Fibroblast of lung (primary cell): Measurements from ENCODE around the gene NPTX1. TPM values are rescaled to one million over a fixed set of nuclear protein-coding genes. Genes with fewer than 3 reads are reported as not detected.
"Not testable (repeated sequence)": the region's sequence is repeated elsewhere in the genome, so short reads cannot be mapped to it uniquely, and the experiment has no call there.

Experiments used
- DNase-seq, 2 donors: peaks; one replicate each; pipeline versions ENCODE4 v3.0.0 to v3.0.0-alpha.2; 2010; ENCODE audit warnings: low read depth in 2 of 2
- H2AFZ ChIP-seq: 2 replicates; pipeline ENCODE4 v1.5.1; 2012; ENCODE audit warnings: low read length, control low read depth, inconsistent platforms
- H3K27ac ChIP-seq: 2 replicates; pipeline ENCODE4 v1.5.1; 2011; ENCODE audit warnings: low read length, control low read depth; ENCODE audit not compliant: insufficient read depth
- H3K27me3 ChIP-seq: 2 replicates; pipeline ENCODE4 v1.5.1; 2011; ENCODE audit warnings: mild to moderate bottlenecking, low read length; ENCODE audit not compliant: control insufficient read depth, insufficient read depth
- H3K36me3 ChIP-seq: 2 replicates; pipeline ENCODE4 v1.5.1; 2011; ENCODE audit warnings: low read length; ENCODE audit not compliant: control insufficient read depth, insufficient read depth
- H3K4me1 ChIP-seq: 2 replicates; pipeline ENCODE4 v1.5.1; 2011; ENCODE audit warnings: low read length; ENCODE audit not compliant: control insufficient read depth, insufficient read depth; ENCODE audit errors: extremely low read depth
- H3K4me2 ChIP-seq: 2 replicates; pipeline ENCODE4 v1.5.1; 2011; ENCODE audit warnings: low read length, control low read depth; ENCODE audit not compliant: insufficient read depth; ENCODE audit errors: extremely low read depth
- H3K4me3 ChIP-seq, 4 experiments: fragments of 200-600 bp in 1 of 4; sonication (generic) in 1 of 4; replicated peaks in 1 of 4; 2 replicates each; pipeline ENCODE4 v1.5.1; 2011 to 2016; ENCODE audit warnings: low read length in 4 of 4, low read depth in 3 of 4, mild to moderate bottlenecking in 3 of 4, control low read depth in 2 of 4, inconsistent platforms in 1 of 4, mixed read lengths in 1 of 4; ENCODE audit not compliant: insufficient read depth in 1 of 4; ENCODE audit errors: control extremely low read depth in 1 of 4
- H3K79me2 ChIP-seq: 2 replicates; pipeline ENCODE4 v1.5.1; 2012; ENCODE audit warnings: mild to moderate bottlenecking, low read length, inconsistent platforms; ENCODE audit not compliant: control insufficient read depth, insufficient read depth
- H3K9ac ChIP-seq: 2 replicates; pipeline ENCODE4 v1.5.1; 2011; ENCODE audit warnings: mild to moderate bottlenecking, low read length, control low read depth; ENCODE audit not compliant: insufficient read depth
- H3K9me3 ChIP-seq: 2 replicates; pipeline ENCODE4 v1.5.1; 2012; ENCODE audit warnings: low read depth, low read length; ENCODE audit not compliant: control insufficient read depth, insufficient read depth
- H4K20me1 ChIP-seq: 2 replicates; pipeline ENCODE4 v1.5.1; 2011; ENCODE audit warnings: low read length; ENCODE audit not compliant: control insufficient read depth, insufficient read depth; ENCODE audit errors: extremely low read depth
- EZH2 ChIP-seq: IDR thresholded peaks from 2 replicates; pipeline ENCODE4 v1.5.1; 2012; ENCODE audit warnings: low read length, control low read depth, mild to moderate bottlenecking; ENCODE audit errors: missing control alignments
- polyA plus RNA-seq, 2 donors: library from polyadenylated mRNA; depleted of rRNA in 1 of 2; stranded (reverse) in 1 of 2; unstranded in 1 of 2; fragments of >200 nt; gene quantifications; 2 replicates each; pipeline ENCODE4 v1.2.1, GENCODE V29; 2011 to 2012; ENCODE audit warnings: missing spikeins in 1 of 2
- total RNA-seq: library from RNA; depleted of rRNA; stranded (reverse); fragments of >200 nt; gene quantifications from 2 replicates; pipeline ENCODE4 v1.2.1, GENCODE V29; 2014
- TF ChIP-seq, protein P1 (sequence below), 2 donors: IDR thresholded peaks in 1 of 2; conservative IDR thresholded peaks in 1 of 2; 1 replicate in 1 of 2; 2 replicates in 1 of 2; pipeline ENCODE4 v1.5.1; 2011 to 2012; ENCODE audit warnings: low read length in 2 of 2, control low read depth in 1 of 2, inconsistent platforms in 1 of 2, low read depth in 1 of 2, mild to moderate bottlenecking in 1 of 2

NPTX1 gene
- total and polyA plus RNA-seq, 2 donors (not counting 1 experiment from before 2014, with no cell fraction given): 14.9 to 31.2 TPM

DNA sequence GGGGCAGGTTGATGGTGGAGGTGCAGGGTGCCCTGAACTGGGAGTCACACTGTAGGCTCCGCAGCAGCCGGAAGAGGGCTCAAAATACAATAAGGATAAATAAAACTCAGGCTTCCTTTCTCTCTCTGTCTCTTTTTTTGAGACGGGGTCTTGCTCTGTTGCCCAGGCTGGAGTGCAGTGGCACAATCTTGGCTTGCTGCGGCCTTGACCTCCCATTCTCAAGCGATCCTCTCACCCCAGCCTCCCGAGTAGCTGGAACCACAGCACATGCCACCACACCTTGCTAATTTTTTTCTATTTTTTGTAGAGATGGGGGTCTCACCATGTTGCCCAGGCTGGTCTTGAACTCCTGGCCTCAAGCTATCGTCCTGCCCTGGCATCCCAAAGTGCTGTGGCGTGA lies 32.9 kb upstream of the NPTX1 start:
- Histone ChIP-seq H3K27me3 (peaks cover 5% of the 10 kb centered on the region), H3K36me3 (no peaks in the 10 kb centered on the region), H3K4me2 (no peak overlapping the region), H3K79me2 (no peaks in the 10 kb centered on the region), H3K4me1 (no peaks in the 10 kb centered on the region), H4K20me1 (no peaks in the 10 kb centered on the region), H3K27ac (no peak overlapping the region), H3K4me3 (no peak overlapping the region), H2AFZ (no peak overlapping the region), H3K9ac (no peak overlapping the region), H3K9me3 (no peaks in the 10 kb centered on the region)
- no peak for DNase-seq
- TF ChIP-seq, protein P1, sequence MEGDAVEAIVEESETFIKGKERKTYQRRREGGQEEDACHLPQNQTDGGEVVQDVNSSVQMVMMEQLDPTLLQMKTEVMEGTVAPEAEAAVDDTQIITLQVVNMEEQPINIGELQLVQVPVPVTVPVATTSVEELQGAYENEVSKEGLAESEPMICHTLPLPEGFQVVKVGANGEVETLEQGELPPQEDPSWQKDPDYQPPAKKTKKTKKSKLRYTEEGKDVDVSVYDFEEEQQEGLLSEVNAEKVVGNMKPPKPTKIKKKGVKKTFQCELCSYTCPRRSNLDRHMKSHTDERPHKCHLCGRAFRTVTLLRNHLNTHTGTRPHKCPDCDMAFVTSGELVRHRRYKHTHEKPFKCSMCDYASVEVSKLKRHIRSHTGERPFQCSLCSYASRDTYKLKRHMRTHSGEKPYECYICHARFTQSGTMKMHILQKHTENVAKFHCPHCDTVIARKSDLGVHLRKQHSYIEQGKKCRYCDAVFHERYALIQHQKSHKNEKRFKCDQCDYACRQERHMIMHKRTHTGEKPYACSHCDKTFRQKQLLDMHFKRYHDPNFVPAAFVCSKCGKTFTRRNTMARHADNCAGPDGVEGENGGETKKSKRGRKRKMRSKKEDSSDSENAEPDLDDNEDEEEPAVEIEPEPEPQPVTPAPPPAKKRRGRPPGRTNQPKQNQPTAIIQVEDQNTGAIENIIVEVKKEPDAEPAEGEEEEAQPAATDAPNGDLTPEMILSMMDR (conservative IDR thresholded peaks at IDR 0.05 in 1 of 2, IDR thresholded peaks at IDR 0.05 in 1 of 2; ENCODE audit: low read depth in 1 of 2, low read length in 2 of 2): no peak
- no peak for TF ChIP-seq EZH2

DNA sequence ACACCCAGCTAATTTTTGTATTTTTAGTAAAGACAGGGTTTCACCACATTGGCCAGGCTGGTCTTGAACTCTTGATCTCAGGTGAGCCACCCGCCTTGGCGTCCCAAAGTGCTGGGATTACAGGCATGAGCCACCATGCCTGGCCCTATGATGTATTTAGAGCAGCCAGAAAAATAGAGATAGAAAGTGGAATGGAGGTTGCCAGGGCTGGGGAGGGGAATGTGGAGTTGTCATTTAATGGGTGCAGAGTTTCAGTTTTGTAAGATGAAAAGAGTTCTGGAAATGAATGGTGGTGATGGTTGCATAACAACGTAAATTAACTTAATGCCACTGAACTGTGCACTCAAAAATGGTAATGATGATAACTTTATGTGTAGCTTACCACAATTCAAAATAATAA lies 31.6 kb upstream of the NPTX1 start:
- H3K4me1 ChIP-seq: no peaks in the 10 kb centered on the region
- no peaks in the 10 kb centered on the region for H3K36me3 ChIP-seq
- H3K27ac ChIP-seq: no peak overlapping the region
- H3K9me3 ChIP-seq: no peaks in the 10 kb centered on the region
- no peak overlapping the region for H3K9ac ChIP-seq
- no peaks in the 10 kb centered on the region for H4K20me1 ChIP-seq
- peaks cover 5% of the 10 kb centered on the region for H3K27me3 ChIP-seq
- H3K79me2 ChIP-seq: no peaks in the 10 kb centered on the region
- H2AFZ ChIP-seq: no peak overlapping the region
- DNase-seq: no peak
- TF ChIP-seq, protein P1 (conservative IDR thresholded peaks at IDR 0.05 in 1 of 2, IDR thresholded peaks at IDR 0.05 in 1 of 2; ENCODE audit: low read depth in 1 of 2, low read length in 2 of 2): no peak
- no peak for TF ChIP-seq EZH2
- H3K4me2 ChIP-seq: no peak overlapping the region
- H3K4me3 ChIP-seq: no peak overlapping the region

DNA sequence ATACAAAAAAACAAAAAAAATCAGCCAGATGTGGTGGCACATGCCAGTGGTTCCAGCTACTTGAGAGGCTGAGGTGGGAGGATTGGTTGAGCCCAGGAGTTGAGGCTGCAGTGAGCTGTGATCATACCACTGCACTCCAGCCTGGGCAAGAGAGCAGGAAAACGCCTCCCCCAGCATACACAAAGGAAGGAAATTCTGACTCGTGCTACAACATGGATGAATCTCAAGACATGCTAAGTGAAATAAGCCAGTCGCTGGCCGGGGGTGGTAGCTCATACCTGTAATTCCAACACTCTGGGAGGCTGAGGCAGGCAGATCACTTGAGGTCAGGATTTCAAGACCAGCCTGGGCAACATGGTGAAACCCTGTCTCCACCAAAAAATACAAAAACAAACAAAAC lies 30.8 kb upstream of the NPTX1 start:
- not testable (repeated sequence) for H3K9ac ChIP-seq, H3K4me3 ChIP-seq, H3K79me2 ChIP-seq, H4K20me1 ChIP-seq, H3K9me3 ChIP-seq, H3K4me1 ChIP-seq, H2AFZ ChIP-seq, H3K36me3 ChIP-seq, H3K27ac ChIP-seq, H3K4me2 ChIP-seq, H3K27me3 ChIP-seq
- DNase-seq: peak in 1 of 2 donors; percentile 23
